Neural cell (in vitro differentiated cells): ENCODE results near the gene STK17B. TPM values are rescaled to one million over a fixed set of nuclear protein-coding genes. Genes with fewer than 3 reads are reported as not detected.

Source experiments
- H2AFZ ChIP-seq: fragments of 200-600, 300-800 bp; sonication (generic), shearing (Covaris generic); 2 replicates; pipeline ENCODE4 v1.6.0; 2014; ENCODE audit warnings: low read depth, mild to moderate bottlenecking, antibody characterized with exemption, low read length, moderate library complexity
- H3F3A ChIP-seq: fragments of 200-600 bp; shearing (Covaris generic); 2 replicates; pipeline ENCODE4 v1.6.1; 2016; ENCODE audit warnings: mild to moderate bottlenecking, moderate library complexity, mixed read lengths, antibody characterized with exemption, low read length; ENCODE audit not compliant: insufficient read depth, poor library complexity, severe bottlenecking
- H3K27ac ChIP-seq: fragments of 200-600, 300-800 bp; sonication (generic), shearing (Covaris generic); 2 replicates; pipeline ENCODE4 v1.5.1; 2014; ENCODE audit warnings: mild to moderate bottlenecking, low read length, moderate library complexity
- H3K27me3 ChIP-seq: fragments of 300-800, 200-600 bp; sonication (generic), shearing (Covaris generic); 2 replicates; pipeline ENCODE4 v1.6.0; 2014; ENCODE audit warnings: mild to moderate bottlenecking, low read depth, low read length, moderate library complexity; ENCODE audit not compliant: insufficient read depth
- H3K36me3 ChIP-seq: fragments of 300-800, 200-600 bp; sonication (generic), shearing (Covaris generic); 2 replicates; pipeline ENCODE4 v1.5.1; 2014; ENCODE audit warnings: mild to moderate bottlenecking, antibody characterized with exemption, low read length, moderate library complexity; ENCODE audit not compliant: insufficient read depth
- H3K4me2 ChIP-seq: fragments of 300-800, 200-600 bp; sonication (generic), shearing (Covaris generic); 2 replicates; pipeline ENCODE4 v1.6.0; 2014; ENCODE audit warnings: mild to moderate bottlenecking, low read length
- H3K4me3 ChIP-seq: fragments of 300-800, 200-600 bp; sonication (generic), shearing (Covaris generic); 2 replicates; pipeline ENCODE4 v1.5.1; 2014; ENCODE audit warnings: mild to moderate bottlenecking, low read length, moderate library complexity
- H3K79me2 ChIP-seq: fragments of 200-600 bp; shearing (Covaris generic); replicated peaks from 2 replicates; pipeline ENCODE4 v1.6.0; 2014; ENCODE audit warnings: mild to moderate bottlenecking, low read length, moderate library complexity; ENCODE audit not compliant: insufficient read depth
- H3K9ac ChIP-seq: fragments of 300-800, 200-600 bp; sonication (generic), shearing (Covaris generic); 2 replicates; pipeline ENCODE4 v1.6.1; 2016; ENCODE audit warnings: mild to moderate bottlenecking, low read length, mixed read lengths
- H3K9me2 ChIP-seq: fragments of 200-600 bp; shearing (Covaris generic); 2 replicates; pipeline ENCODE4 v1.6.1; 2016; ENCODE audit warnings: mild to moderate bottlenecking, low read length, mixed read lengths; ENCODE audit not compliant: insufficient read depth
- H3K9me3 ChIP-seq: fragments of 200-600, 300-800 bp; sonication (generic), shearing (Covaris generic); 2 replicates; pipeline ENCODE4 v1.6.1; 2016; ENCODE audit warnings: mild to moderate bottlenecking, mixed run types, low read length, moderate library complexity, mixed read lengths
- H4K20me1 ChIP-seq: fragments of 200-600 bp; shearing (Covaris generic); 2 replicates; pipeline ENCODE4 v1.6.1; 2016; ENCODE audit warnings: mild to moderate bottlenecking, mixed run types; ENCODE audit not compliant: insufficient read depth
- CTCF ChIP-seq: fragments of 450-650 bp; IDR thresholded peaks from 2 replicates; pipeline ENCODE4 v1.5.1; 2014; ENCODE audit warnings: antibody characterized with exemption, mild to moderate bottlenecking, moderate library complexity; ENCODE audit not compliant: poor library complexity, severe bottlenecking
- EP300 ChIP-seq: fragments of 450-650 bp; conservative IDR thresholded peaks from 2 replicates; pipeline ENCODE4 v1.6.1; 2014; ENCODE audit warnings: antibody characterized with exemption, mild to moderate bottlenecking, moderate library complexity; ENCODE audit not compliant: poor library complexity, severe bottlenecking
- EZH2 ChIP-seq: fragments of 200-600, 300-800 bp; shearing (Covaris generic), sonication (generic); IDR thresholded peaks from 2 replicates; pipeline ENCODE4 v1.6.1; 2014; ENCODE audit warnings: antibody characterized with exemption, low read length, borderline replicate concordance, mild to moderate bottlenecking; ENCODE audit not compliant: insufficient read depth, poor library complexity, severe bottlenecking
- MXI1 ChIP-seq: fragments of 450-650 bp; conservative IDR thresholded peaks from 2 replicates; pipeline ENCODE4 v1.6.1; 2014; ENCODE audit warnings: antibody characterized with exemption, mild to moderate bottlenecking; ENCODE audit not compliant: poor library complexity, severe bottlenecking
- POLR2AphosphoS5 ChIP-seq: IDR thresholded peaks from 2 replicates; pipeline ENCODE4 v1.6.1; 2012
- RAD21 ChIP-seq: fragments of 450-650 bp; conservative IDR thresholded peaks from 2 replicates; pipeline ENCODE4 v1.6.1; 2014; ENCODE audit warnings: antibody characterized with exemption, mild to moderate bottlenecking, moderate library complexity
- REST ChIP-seq: IDR thresholded peaks from 2 replicates; pipeline ENCODE4 v1.6.1; 2012; ENCODE audit warnings: borderline replicate concordance
- SMC3 ChIP-seq: fragments of 450-650 bp; conservative IDR thresholded peaks from 2 replicates; pipeline ENCODE4 v1.6.1; 2014; ENCODE audit warnings: antibody characterized with exemption, mild to moderate bottlenecking, moderate library complexity; ENCODE audit not compliant: poor library complexity
- TAF1 ChIP-seq: IDR thresholded peaks from 2 replicates; pipeline ENCODE4 v1.6.1; 2012; ENCODE audit warnings: low read depth
- polyA plus RNA-seq: library from polyadenylated mRNA; depleted of rRNA; stranded (reverse); fragments of >200 nt; gene quantifications from 2 replicates; pipeline ENCODE4 v1.2.3, GENCODE V29; 2014

STK17B gene
- polyA plus RNA-seq, 1 donor from 2014 or later, result 0.67 TPM

DNA sequence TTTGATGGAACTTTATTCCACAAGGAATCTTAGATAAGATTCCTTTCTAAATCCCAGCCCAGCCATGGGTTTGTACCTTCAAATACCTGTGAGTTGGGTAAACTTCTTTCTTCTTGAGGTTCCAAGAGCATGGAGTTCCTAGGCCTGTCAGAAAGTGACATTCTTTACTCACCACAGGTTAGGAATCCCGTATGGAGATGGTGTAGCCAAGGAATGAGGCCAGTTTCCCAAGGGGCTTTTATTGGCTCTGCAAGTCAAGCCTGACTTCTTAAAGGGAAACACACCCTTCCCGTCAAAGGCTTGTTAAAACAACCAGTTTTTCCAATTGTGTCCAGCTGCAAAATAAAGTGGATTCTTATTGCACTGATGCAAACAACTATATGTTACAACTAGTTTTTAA lies 45.8 kb downstream of the STK17B start:
- Histone ChIP-seq H3K36me3 (no peaks in the 10 kb centered on the region), H3K79me2 (no peaks in the 10 kb centered on the region), H3K27me3 (no peaks in the 10 kb centered on the region), H3F3A (no peaks in the 10 kb centered on the region), H3K27ac (no peak overlapping the region), H3K9ac (no peak overlapping the region), H4K20me1 (no peaks in the 10 kb centered on the region), H2AFZ (no peak overlapping the region), H3K4me3 (no peak overlapping the region), H3K4me2 (no peak overlapping the region), H3K9me2 (no peaks in the 10 kb centered on the region), H3K9me3 (peaks cover 15% of the 10 kb centered on the region)
- TF ChIP-seq TAF1 (no peak), EZH2 (no peak), EP300 (no peak), SMC3 (no peak), POLR2AphosphoS5 (no peak), CTCF (no peak), RAD21 (no peak), MXI1 (no peak), REST (no peak)

DNA sequence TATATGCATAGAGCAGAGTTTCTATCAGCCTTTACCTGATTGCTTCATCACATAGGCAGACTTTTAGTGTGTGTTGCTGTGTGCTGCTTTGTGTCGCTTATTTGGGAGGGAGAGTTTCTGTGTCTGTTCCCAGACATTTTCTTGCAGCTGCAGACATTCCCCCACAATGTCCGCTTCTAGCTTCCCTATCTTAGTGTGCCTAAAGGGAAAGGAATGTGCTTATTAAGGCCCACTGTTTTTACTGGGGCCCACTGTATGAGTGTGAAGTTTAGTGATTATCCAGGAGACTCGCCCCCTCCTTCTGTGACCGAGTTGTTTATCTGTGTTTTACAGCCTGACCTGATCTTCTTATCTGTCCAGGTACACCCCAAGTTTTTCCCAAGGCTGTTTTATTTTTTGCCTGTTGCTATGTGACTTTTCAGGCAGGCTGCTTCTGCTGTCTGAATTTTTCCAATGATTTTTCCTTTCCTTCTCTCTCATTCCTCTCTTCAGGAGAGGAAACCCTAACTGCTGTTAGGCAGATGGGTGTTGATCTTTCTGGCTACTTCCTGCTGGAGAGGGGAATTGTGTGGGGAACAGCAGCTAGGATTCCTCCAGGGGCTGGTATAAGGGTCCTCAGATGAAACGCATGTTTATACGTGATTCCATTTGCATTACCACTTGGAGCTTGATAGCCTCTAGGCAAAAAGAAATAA lies 47.6 kb downstream of the STK17B start:
- H3F3A ChIP-seq, result no peaks in the 10 kb centered on the region
- H3K9me2 ChIP-seq, result no peaks in the 10 kb centered on the region
- H3K27me3 ChIP-seq, result no peaks in the 10 kb centered on the region
- no peak overlapping the region for H3K4me3 ChIP-seq
- peaks cover 10% of the 10 kb centered on the region for H3K9me3 ChIP-seq
- no peak overlapping the region for H3K9ac ChIP-seq
- no peaks in the 10 kb centered on the region for H3K79me2 ChIP-seq
- TF ChIP-seq SMC3 (no peak), REST (no peak), EP300 (no peak), EZH2 (no peak), CTCF (no peak), RAD21 (no peak), TAF1 (no peak), POLR2AphosphoS5 (no peak), MXI1 (no peak)
- H3K36me3 ChIP-seq, result no peaks in the 10 kb centered on the region
- H2AFZ ChIP-seq, result no peak overlapping the region
- no peak overlapping the region for H3K27ac ChIP-seq
- H3K4me2 ChIP-seq, result no peak overlapping the region
- no peaks in the 10 kb centered on the region for H4K20me1 ChIP-seq
